MG63 (cell line): ENCODE measurements around the gene MED12. TPM values are rescaled to one million over a fixed set of nuclear protein-coding genes. Genes with fewer than 3 reads are reported as not detected.
"Not testable (repeated sequence)": the region's sequence is repeated elsewhere in the genome, so short reads cannot be mapped to it uniquely, and the experiment has no call there.

Experiments
- DNase-seq: peaks from one replicate; pipeline ENCODE4 v3.0.0-alpha.2; 2020
- H3K27me3 ChIP-seq: fragments of 250-450 bp; sonication (Bioruptor Pico); 2 replicates; pipeline ENCODE4 v1.5.1; 2020; ENCODE audit warnings: mild to moderate bottlenecking, moderate library complexity
- H3K36me3 ChIP-seq: fragments of 250-450 bp; sonication (Bioruptor Pico); 2 replicates; pipeline ENCODE4 v1.5.1; 2020; ENCODE audit warnings: mild to moderate bottlenecking, moderate library complexity
- H3K4me3 ChIP-seq: fragments of 250-450 bp; sonication (Bioruptor Pico); 2 replicates; pipeline ENCODE4 v1.5.1; 2020; ENCODE audit warnings: mild to moderate bottlenecking, moderate library complexity
- H3K9me3 ChIP-seq: fragments of 250-450 bp; sonication (Bioruptor Pico); 2 replicates; pipeline ENCODE4 v1.5.1; 2020; ENCODE audit warnings: mild to moderate bottlenecking, moderate library complexity
- total RNA-seq: library from RNA; depleted of rRNA; stranded (reverse); fragments of >200 nt; shearing (Covaris generic); gene quantifications from 2 replicates; pipeline ENCODE4 v1.2.3, GENCODE V29; 2014; ENCODE audit warnings: low replicate concordance

MED12 gene
- total RNA-seq, 1 experiment from 2014 or later = 9.3 TPM

DNA sequence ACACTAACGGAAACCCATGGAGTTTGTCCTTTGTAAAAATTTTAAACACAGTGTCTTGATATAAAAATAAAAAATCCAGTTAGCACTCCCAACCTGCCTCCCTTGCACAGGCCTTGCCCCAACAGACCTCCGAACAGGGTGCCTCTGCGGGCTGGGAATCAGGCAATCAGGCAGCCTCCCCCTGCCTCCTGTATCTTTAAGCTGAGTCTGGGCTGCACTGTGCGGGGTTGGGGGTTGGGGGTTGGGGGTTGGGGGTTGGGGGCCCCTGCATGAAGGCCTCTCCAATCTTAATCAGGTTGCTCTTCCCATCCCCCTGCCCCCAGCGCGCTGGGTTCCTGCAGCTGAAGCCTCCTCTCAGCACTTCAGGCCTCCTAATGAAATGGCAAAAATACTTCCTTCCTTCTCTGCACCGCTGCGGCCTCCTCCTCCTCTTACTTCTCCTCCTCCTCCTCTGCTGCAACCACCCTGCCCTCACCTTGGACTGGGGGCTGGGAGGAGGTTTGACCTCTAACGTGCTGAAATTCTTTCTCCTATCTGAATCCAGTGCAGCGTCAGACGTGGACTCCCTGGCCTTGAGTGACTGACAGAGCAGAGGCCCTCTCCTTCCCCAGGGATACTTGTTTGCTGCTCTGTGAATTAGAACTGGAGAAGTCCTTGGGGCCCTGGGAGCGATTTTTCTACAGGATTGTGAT lies 52.9 kb downstream of the MED12 start:
- no peaks in the 10 kb centered on the region for H3K9me3 ChIP-seq
- no peak for DNase-seq
- no peaks in the 10 kb centered on the region for H3K27me3 ChIP-seq
- H3K36me3 ChIP-seq = no peaks in the 10 kb centered on the region
- no peak overlapping the region for H3K4me3 ChIP-seq

DNA sequence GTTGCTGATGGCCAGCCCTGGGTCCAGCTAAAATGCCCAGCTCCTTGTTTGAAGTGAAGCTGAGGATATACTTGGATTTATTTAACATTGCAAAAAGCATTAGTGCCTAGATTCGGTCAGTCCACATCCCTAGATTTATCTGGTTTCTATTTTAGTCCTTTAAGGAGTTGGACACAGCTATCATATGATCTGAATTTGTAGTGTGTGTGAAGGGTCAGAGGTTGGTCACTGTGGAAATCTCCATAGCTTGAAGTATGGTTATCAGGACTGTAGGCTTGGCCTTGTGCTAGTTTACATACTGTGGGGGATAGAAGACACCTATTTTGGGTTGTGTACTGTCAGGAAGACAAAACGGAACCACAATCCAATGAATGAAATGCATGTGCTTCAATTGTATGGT lies 55.0 kb downstream of the MED12 start:
- Histone ChIP-seq H3K27me3 (no peaks in the 10 kb centered on the region), H3K9me3 (no peaks in the 10 kb centered on the region), H3K4me3 (no peak overlapping the region), H3K36me3 (no peaks in the 10 kb centered on the region)
- DNase-seq = no peak

GRCh38 chrX:71174795-71175194 lies 56.4 kb downstream of the MED12 start:
- no peaks in the 10 kb centered on the region for H3K9me3 ChIP-seq
- no peak overlapping the region for H3K4me3 ChIP-seq
- no peaks in the 10 kb centered on the region for H3K27me3 ChIP-seq
- H3K36me3 ChIP-seq = no peaks in the 10 kb centered on the region
- DNase-seq = no peak

- Histone ChIP-seq H3K9me3 (no peaks in the 10 kb centered on the region), H3K36me3 (no peaks in the 10 kb centered on the region), H3K4me3 (no peak overlapping the region), H3K27me3 (no peaks in the 10 kb centered on the region)
- no peak for DNase-seq
These were observed 57.1 kb downstream of the MED12 start for GRCh38 chrX:71175531-71175930.

GRCh38 chrX:71177327-71177726 lies 58.9 kb downstream of the MED12 start:
- H3K4me3 ChIP-seq = no peak overlapping the region
- H3K27me3 ChIP-seq = no peaks in the 10 kb centered on the region
- no peaks in the 10 kb centered on the region for H3K36me3 ChIP-seq
- H3K9me3 ChIP-seq = no peaks in the 10 kb centered on the region
- DNase-seq = no peak

- Histone ChIP-seq H3K27me3 (no peaks in the 10 kb centered on the region), H3K36me3 (no peaks in the 10 kb centered on the region), H3K9me3 (no peaks in the 10 kb centered on the region), H3K4me3 (no peak overlapping the region)
- peak; percentile 11 for DNase-seq
These were observed 60.5 kb downstream of the MED12 start for GRCh38 chrX:71178908-71179307.

- H3K36me3 ChIP-seq, H3K9me3 ChIP-seq, DNase-seq, H3K4me3 ChIP-seq, H3K27me3 ChIP-seq: not testable (repeated sequence)
These were observed 62.3 kb downstream of the MED12 start for GRCh38 chrX:71180579-71181265.

- H3K9me3 ChIP-seq = no peaks in the 10 kb centered on the region
- peak; percentile 19 for DNase-seq
- H3K4me3 ChIP-seq = peak overlapping the region; percentile 66
- no peaks in the 10 kb centered on the region for H3K27me3 ChIP-seq
- no peaks in the 10 kb centered on the region for H3K36me3 ChIP-seq
These were observed 63.1 kb downstream of the MED12 start for GRCh38 chrX:71181558-71181909.

- DNase-seq = peak; percentile 91
- Histone ChIP-seq H3K27me3 (no peaks in the 10 kb centered on the region), H3K9me3 (no peaks in the 10 kb centered on the region), H3K36me3 (no peaks in the 10 kb centered on the region), H3K4me3 (peak overlapping the region; percentile 66)
These were observed 63.8 kb downstream of the MED12 start for GRCh38 chrX:71181910-71182799.

- no peak for DNase-seq
- no peaks in the 10 kb centered on the region for H3K36me3 ChIP-seq
- H3K27me3 ChIP-seq = no peaks in the 10 kb centered on the region
- no peak overlapping the region; the same call in 1 of the 2 replicates for H3K4me3 ChIP-seq
- no peaks in the 10 kb centered on the region for H3K9me3 ChIP-seq
These were observed 64.5 kb downstream of the MED12 start for GRCh38 chrX:71182871-71183270.

- H3K27me3 ChIP-seq = no peaks in the 10 kb centered on the region
- H3K36me3 ChIP-seq = no peaks in the 10 kb centered on the region
- H3K4me3 ChIP-seq = no peak overlapping the region
- no peak for DNase-seq
- no peaks in the 10 kb centered on the region for H3K9me3 ChIP-seq
These were observed 64.9 kb downstream of the MED12 start for GRCh38 chrX:71183341-71183740.

DNA sequence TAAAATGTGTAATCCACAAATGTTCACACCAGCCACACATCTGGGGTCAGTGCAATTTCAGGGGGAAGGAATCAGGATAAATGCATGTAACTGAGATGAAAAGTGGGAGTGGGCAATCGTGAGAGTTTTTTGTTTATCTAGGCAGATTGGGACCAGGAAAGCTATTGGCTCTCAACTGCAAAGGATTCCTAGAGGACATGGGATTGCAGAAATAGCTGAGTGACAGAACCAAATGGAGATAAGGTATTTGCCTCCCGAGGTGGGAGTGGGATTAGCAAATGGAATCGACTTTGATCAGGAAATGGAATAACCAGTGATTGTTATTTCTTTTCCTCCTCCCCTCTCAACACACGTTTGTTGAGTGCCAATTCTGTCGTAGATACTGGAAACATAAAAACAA lies 65.7 kb downstream of the MED12 start:
- no peaks in the 10 kb centered on the region for H3K27me3 ChIP-seq
- no peaks in the 10 kb centered on the region for H3K9me3 ChIP-seq
- no peak overlapping the region for H3K4me3 ChIP-seq
- DNase-seq = no peak
- no peaks in the 10 kb centered on the region for H3K36me3 ChIP-seq

- Histone ChIP-seq H3K4me3 (no peak overlapping the region), H3K27me3 (no peaks in the 10 kb centered on the region), H3K36me3 (no peaks in the 10 kb centered on the region), H3K9me3 (no peaks in the 10 kb centered on the region)
- DNase-seq = no peak
These were observed 66.6 kb downstream of the MED12 start for GRCh38 chrX:71184803-71185495.

- H3K36me3 ChIP-seq = no peaks in the 10 kb centered on the region
- H3K9me3 ChIP-seq = no peaks in the 10 kb centered on the region
- no peaks in the 10 kb centered on the region for H3K27me3 ChIP-seq
These were observed 72.9 kb downstream of the MED12 start for GRCh38 chrX:71191248-71191647.

More at GRCh38 chrX:71191248-71191647, 72.9 kb downstream of the MED12 start:
- DNase-seq = no peak
- no peak overlapping the region for H3K4me3 ChIP-seq
